ENCODE measurements around the gene COL24A1. TPM values are rescaled to one million over a fixed set of nuclear protein-coding genes. Genes with fewer than 3 reads are reported as not detected.

Gene COL24A1
- total and polyA plus RNA-seq, 2 of the 13 experiments (the other 11 are each of a cell fraction or from before 2014, with no cell fraction given) = 0.04 to 0.13 TPM

DNA sequence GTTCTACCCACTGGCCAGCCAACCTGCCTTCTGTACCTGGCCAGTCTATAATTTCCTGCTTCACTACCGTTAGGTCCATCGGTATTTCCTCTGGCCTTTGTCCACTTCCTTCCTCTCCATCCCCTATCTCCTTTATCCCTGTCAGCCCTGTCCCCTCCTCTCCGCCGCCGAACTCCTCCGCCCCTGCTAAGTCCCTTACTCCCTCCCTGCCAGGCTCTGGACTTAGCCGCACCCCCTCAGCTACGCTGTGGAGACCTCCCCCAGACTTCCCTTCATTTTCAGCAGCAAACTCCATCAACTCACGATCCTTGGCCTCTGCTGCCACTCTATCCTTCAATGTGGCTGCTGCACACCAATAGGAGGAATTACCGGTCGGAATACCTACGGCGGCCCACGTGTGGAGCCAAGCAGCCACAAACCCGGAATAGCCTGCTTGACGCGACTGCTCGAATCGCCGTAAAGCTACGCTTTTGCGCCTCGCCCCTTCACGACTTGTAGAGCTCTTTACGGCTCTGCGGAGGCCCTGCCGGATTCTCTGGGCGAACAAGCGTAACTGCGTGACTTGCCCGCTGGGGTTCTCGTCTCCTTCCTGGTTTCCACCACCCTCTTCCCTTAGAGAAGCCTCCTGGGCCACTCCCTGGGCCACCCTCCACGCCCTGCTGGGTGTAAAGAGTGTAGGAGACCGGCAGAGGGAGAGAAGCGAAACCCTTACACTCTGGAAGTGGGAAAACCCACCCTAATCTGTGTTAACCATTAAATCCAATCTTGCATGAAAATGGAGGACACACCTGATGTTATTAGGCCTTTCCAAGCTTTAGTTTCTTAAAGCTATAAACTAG, 448.4 kb downstream of the COL24A1 start, which contains the start of gene ZNHIT6 (continued):
- peak; percentile 58; the same call in 1 of the 2 replicates for TF ChIP-seq ZNF772 (CRISPR knock-in tag; IDR thresholded peaks at IDR 0.05)
- peak; percentile 93 for TF ChIP-seq NAIF1 (CRISPR knock-in tag; IDR thresholded peaks at IDR 0.05; ENCODE audit: borderline replicate concordance)
- TF ChIP-seq ZNF558 (CRISPR knock-in tag; IDR thresholded peaks at IDR 0.05; ENCODE audit: borderline replicate concordance) = peak; percentile 89; the same call in 1 of the 2 replicates
- peak; percentile 71; the same call in 1 of the 2 replicates for TF ChIP-seq CBX5 (CRISPR knock-in tag; IDR thresholded peaks at IDR 0.05; ENCODE audit: borderline replicate concordance)
- no peak for TF ChIP-seq EED (CRISPR knock-in tag; IDR thresholded peaks at IDR 0.05)
- TF ChIP-seq, protein P1, sequence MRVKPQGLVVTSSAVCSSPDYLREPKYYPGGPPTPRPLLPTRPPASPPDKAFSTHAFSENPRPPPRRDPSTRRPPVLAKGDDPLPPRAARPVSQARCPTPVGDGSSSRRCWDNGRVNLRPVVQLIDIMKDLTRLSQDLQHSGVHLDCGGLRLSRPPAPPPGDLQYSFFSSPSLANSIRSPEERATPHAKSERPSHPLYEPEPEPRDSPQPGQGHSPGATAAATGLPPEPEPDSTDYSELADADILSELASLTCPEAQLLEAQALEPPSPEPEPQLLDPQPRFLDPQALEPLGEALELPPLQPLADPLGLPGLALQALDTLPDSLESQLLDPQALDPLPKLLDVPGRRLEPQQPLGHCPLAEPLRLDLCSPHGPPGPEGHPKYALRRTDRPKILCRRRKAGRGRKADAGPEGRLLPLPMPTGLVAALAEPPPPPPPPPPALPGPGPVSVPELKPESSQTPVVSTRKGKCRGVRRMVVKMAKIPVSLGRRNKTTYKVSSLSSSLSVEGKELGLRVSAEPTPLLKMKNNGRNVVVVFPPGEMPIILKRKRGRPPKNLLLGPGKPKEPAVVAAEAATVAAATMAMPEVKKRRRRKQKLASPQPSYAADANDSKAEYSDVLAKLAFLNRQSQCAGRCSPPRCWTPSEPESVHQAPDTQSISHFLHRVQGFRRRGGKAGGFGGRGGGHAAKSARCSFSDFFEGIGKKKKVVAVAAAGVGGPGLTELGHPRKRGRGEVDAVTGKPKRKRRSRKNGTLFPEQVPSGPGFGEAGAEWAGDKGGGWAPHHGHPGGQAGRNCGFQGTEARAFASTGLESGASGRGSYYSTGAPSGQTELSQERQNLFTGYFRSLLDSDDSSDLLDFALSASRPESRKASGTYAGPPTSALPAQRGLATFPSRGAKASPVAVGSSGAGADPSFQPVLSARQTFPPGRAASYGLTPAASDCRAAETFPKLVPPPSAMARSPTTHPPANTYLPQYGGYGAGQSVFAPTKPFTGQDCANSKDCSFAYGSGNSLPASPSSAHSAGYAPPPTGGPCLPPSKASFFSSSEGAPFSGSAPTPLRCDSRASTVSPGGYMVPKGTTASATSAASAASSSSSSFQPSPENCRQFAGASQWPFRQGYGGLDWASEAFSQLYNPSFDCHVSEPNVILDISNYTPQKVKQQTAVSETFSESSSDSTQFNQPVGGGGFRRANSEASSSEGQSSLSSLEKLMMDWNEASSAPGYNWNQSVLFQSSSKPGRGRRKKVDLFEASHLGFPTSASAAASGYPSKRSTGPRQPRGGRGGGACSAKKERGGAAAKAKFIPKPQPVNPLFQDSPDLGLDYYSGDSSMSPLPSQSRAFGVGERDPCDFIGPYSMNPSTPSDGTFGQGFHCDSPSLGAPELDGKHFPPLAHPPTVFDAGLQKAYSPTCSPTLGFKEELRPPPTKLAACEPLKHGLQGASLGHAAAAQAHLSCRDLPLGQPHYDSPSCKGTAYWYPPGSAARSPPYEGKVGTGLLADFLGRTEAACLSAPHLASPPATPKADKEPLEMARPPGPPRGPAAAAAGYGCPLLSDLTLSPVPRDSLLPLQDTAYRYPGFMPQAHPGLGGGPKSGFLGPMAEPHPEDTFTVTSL (CRISPR knock-in tag; IDR thresholded peaks at IDR 0.05; ENCODE audit: borderline replicate concordance) = peak; percentile 82
- TF ChIP-seq ZNF788 (CRISPR knock-in tag; IDR thresholded peaks at IDR 0.05; ENCODE audit: borderline replicate concordance) = peak; percentile 84; the same call in 1 of the 2 replicates
- TF ChIP-seq, protein P2, sequence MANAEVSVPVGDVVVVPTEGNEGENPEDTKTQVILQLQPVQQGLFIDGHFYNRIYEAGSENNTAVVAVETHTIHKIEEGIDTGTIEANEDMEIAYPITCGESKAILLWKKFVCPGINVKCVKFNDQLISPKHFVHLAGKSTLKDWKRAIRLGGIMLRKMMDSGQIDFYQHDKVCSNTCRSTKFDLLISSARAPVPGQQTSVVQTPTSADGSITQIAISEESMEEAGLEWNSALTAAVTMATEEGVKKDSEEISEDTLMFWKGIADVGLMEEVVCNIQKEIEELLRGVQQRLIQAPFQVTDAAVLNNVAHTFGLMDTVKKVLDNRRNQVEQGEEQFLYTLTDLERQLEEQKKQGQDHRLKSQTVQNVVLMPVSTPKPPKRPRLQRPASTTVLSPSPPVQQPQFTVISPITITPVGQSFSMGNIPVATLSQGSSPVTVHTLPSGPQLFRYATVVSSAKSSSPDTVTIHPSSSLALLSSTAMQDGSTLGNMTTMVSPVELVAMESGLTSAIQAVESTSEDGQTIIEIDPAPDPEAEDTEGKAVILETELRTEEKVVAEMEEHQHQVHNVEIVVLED (CRISPR knock-in tag; IDR thresholded peaks at IDR 0.05; ENCODE audit: borderline replicate concordance) = peak; percentile 82
- peak; percentile 25; the same call in 1 of the 2 replicates for TF ChIP-seq SP4 (CRISPR knock-in tag; IDR thresholded peaks at IDR 0.05)
- peak; percentile 55; the same call in 1 of the 2 replicates for TF ChIP-seq ZNF709 (CRISPR knock-in tag; IDR thresholded peaks at IDR 0.05)
- TF ChIP-seq CCAR2 (optimal IDR thresholded peaks at IDR 0.05; ENCODE audit: low read depth, low read length) = no peak
- peak; percentile 58 for TF ChIP-seq ETV5 (CRISPR knock-in tag; IDR thresholded peaks at IDR 0.05; ENCODE audit: borderline replicate concordance)
- no peak for TF ChIP-seq NPAS2 (CRISPR knock-in tag; IDR thresholded peaks at IDR 0.05; ENCODE audit: borderline replicate concordance)
- 0 out of 2 replicates have a peak, but pooled peaks have one; percentile 23 for TF ChIP-seq SNAPC2 (CRISPR knock-in tag; IDR thresholded peaks at IDR 0.05)
- TF ChIP-seq ZBTB7A (CRISPR knock-in tag; IDR thresholded peaks at IDR 0.05) = 0 out of 2 replicates have a peak, but pooled peaks have one; percentile 33
- no peak; the same call in 1 of the 2 replicates for TF ChIP-seq SNAI1 (CRISPR knock-in tag; IDR thresholded peaks at IDR 0.05; ENCODE audit: borderline replicate concordance)
- peak; percentile 28; the same call in 1 of the 2 replicates for TF ChIP-seq ZNF629 (CRISPR knock-in tag; conservative IDR thresholded peaks at IDR 0.05)
- TF ChIP-seq, protein P3, sequence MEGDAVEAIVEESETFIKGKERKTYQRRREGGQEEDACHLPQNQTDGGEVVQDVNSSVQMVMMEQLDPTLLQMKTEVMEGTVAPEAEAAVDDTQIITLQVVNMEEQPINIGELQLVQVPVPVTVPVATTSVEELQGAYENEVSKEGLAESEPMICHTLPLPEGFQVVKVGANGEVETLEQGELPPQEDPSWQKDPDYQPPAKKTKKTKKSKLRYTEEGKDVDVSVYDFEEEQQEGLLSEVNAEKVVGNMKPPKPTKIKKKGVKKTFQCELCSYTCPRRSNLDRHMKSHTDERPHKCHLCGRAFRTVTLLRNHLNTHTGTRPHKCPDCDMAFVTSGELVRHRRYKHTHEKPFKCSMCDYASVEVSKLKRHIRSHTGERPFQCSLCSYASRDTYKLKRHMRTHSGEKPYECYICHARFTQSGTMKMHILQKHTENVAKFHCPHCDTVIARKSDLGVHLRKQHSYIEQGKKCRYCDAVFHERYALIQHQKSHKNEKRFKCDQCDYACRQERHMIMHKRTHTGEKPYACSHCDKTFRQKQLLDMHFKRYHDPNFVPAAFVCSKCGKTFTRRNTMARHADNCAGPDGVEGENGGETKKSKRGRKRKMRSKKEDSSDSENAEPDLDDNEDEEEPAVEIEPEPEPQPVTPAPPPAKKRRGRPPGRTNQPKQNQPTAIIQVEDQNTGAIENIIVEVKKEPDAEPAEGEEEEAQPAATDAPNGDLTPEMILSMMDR (CRISPR knock-in tag; IDR thresholded peaks at IDR 0.05) = peak; percentile 53
